ENCODE results near the gene ABHD10.

ABHD10 gene

GRCh38 chr3:111948786-111949185, 30.0 kb upstream of the ABHD10 start:
- no peak overlapping the region for H3K4me2 ChIP-seq (ENCODE audit: low read length)
- H3K9me2 ChIP-seq (ENCODE audit: low read depth, low read length), result no peaks in the 10 kb centered on the region
- H3K9me3 ChIP-seq (ENCODE audit: low read length), result no peaks in the 10 kb centered on the region
- H4K20me1 ChIP-seq (ENCODE audit: insufficient read depth, low read length), result no peaks in the 10 kb centered on the region
- no peaks in the 10 kb centered on the region for H3K27me3 ChIP-seq (ENCODE audit: insufficient read depth, low read length)
- TF ChIP-seq, protein P1, sequence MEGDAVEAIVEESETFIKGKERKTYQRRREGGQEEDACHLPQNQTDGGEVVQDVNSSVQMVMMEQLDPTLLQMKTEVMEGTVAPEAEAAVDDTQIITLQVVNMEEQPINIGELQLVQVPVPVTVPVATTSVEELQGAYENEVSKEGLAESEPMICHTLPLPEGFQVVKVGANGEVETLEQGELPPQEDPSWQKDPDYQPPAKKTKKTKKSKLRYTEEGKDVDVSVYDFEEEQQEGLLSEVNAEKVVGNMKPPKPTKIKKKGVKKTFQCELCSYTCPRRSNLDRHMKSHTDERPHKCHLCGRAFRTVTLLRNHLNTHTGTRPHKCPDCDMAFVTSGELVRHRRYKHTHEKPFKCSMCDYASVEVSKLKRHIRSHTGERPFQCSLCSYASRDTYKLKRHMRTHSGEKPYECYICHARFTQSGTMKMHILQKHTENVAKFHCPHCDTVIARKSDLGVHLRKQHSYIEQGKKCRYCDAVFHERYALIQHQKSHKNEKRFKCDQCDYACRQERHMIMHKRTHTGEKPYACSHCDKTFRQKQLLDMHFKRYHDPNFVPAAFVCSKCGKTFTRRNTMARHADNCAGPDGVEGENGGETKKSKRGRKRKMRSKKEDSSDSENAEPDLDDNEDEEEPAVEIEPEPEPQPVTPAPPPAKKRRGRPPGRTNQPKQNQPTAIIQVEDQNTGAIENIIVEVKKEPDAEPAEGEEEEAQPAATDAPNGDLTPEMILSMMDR (IDR thresholded peaks at IDR 0.05; ENCODE audit: low read length), result no peak
- no peak for TF ChIP-seq EZH2 (IDR thresholded peaks at IDR 0.05; ENCODE audit: borderline replicate concordance, low read length)
- H3K4me3 ChIP-seq (ENCODE audit: low read depth, low read length, poor library complexity, severe bottlenecking), result no peak overlapping the region
- no peaks in the 10 kb centered on the region for H3K36me3 ChIP-seq (ENCODE audit: insufficient read depth, low read length)
- H3K9ac ChIP-seq (ENCODE audit: low read length), result no peak overlapping the region
- no peaks in the 10 kb centered on the region for H3K79me2 ChIP-seq (ENCODE audit: insufficient read depth, low read length)
- no peak overlapping the region for H3K27ac ChIP-seq (ENCODE audit: low read depth, low read length, poor library complexity, severe bottlenecking)
- H2AFZ ChIP-seq (ENCODE audit: low read length), result no peak overlapping the region
- H3F3A ChIP-seq (ENCODE audit: insufficient read depth, low read length), result no peaks in the 10 kb centered on the region
- no peaks in the 10 kb centered on the region for H3K4me1 ChIP-seq (ENCODE audit: insufficient read depth, low read length, severe bottlenecking)

DNA sequence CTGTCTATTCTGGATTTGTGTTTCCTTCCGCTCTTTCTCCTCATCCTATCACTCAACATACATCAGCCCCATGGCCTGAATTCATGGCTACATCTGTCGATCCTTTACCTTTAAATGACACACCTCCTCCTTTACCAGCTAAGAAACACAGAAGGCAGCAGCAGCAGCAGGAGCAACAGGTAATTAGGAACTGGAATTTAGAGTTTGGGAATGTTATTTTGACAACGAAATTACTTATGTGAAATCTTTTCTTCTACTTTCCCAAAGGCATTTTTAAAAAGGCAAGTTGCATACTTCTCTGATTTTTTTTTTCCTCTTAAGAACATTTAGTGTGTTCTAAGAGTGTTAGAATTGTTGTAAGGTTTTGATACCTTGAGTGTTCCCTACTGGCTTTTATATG, 29.1 kb upstream of the ABHD10 start:
- Histone ChIP-seq H3K4me2 (ENCODE audit: low read length) (no peak overlapping the region), H3K9me2 (ENCODE audit: low read depth, low read length) (no peaks in the 10 kb centered on the region), H3K4me1 (ENCODE audit: insufficient read depth, low read length, severe bottlenecking) (no peaks in the 10 kb centered on the region), H3K9ac (ENCODE audit: low read length) (no peak overlapping the region), H3F3A (ENCODE audit: insufficient read depth, low read length) (no peaks in the 10 kb centered on the region), H2AFZ (ENCODE audit: low read length) (no peak overlapping the region), H3K9me3 (ENCODE audit: low read length) (no peaks in the 10 kb centered on the region), H4K20me1 (ENCODE audit: insufficient read depth, low read length) (no peaks in the 10 kb centered on the region), H3K27me3 (ENCODE audit: insufficient read depth, low read length) (no peaks in the 10 kb centered on the region), H3K4me3 (ENCODE audit: low read depth, low read length, poor library complexity, severe bottlenecking) (no peak overlapping the region), H3K79me2 (ENCODE audit: insufficient read depth, low read length) (no peaks in the 10 kb centered on the region), H3K36me3 (ENCODE audit: insufficient read depth, low read length) (no peaks in the 10 kb centered on the region), H3K27ac (ENCODE audit: low read depth, low read length, poor library complexity, severe bottlenecking) (no peak overlapping the region)
- TF ChIP-seq, protein P1 (IDR thresholded peaks at IDR 0.05; ENCODE audit: low read length), result no peak
- no peak for TF ChIP-seq EZH2 (IDR thresholded peaks at IDR 0.05; ENCODE audit: borderline replicate concordance, low read length)

DNA sequence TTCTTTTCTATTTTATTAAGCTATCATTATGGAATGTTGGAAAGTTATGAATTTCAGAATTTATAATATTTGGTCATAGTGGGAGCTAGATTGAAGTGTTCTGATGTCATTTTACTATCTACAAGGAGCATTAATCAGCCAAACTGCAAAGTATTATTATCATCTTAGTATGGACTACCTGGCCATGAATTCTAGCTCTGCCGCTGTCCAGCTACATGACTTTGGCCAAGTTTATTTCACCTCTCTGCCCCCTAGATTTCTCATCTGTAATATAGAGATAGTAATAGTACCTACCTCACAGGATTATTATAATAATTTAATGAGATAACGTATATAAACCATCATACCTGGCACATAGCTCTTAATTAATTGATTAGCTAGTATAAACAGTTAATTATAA, 27.8 kb upstream of the ABHD10 start:
- Histone ChIP-seq H2AFZ (ENCODE audit: low read length) (no peak overlapping the region), H3K9ac (ENCODE audit: low read length) (no peak overlapping the region), H3F3A (ENCODE audit: insufficient read depth, low read length) (no peaks in the 10 kb centered on the region), H3K9me2 (ENCODE audit: low read depth, low read length) (no peaks in the 10 kb centered on the region), H3K4me2 (ENCODE audit: low read length) (no peak overlapping the region), H3K4me1 (ENCODE audit: insufficient read depth, low read length, severe bottlenecking) (no peaks in the 10 kb centered on the region), H3K9me3 (ENCODE audit: low read length) (no peaks in the 10 kb centered on the region), H3K79me2 (ENCODE audit: insufficient read depth, low read length) (no peaks in the 10 kb centered on the region), H3K36me3 (ENCODE audit: insufficient read depth, low read length) (no peaks in the 10 kb centered on the region), H3K4me3 (ENCODE audit: low read depth, low read length, poor library complexity, severe bottlenecking) (no peak overlapping the region), H3K27ac (ENCODE audit: low read depth, low read length, poor library complexity, severe bottlenecking) (no peak overlapping the region), H3K27me3 (ENCODE audit: insufficient read depth, low read length) (no peaks in the 10 kb centered on the region), H4K20me1 (ENCODE audit: insufficient read depth, low read length) (no peaks in the 10 kb centered on the region)
- TF ChIP-seq, protein P1 (IDR thresholded peaks at IDR 0.05; ENCODE audit: low read length), result no peak
- TF ChIP-seq EZH2 (IDR thresholded peaks at IDR 0.05; ENCODE audit: borderline replicate concordance, low read length), result no peak
